Measurements from ENCODE around the gene SLC15A1.

SLC15A1 gene, protein sequence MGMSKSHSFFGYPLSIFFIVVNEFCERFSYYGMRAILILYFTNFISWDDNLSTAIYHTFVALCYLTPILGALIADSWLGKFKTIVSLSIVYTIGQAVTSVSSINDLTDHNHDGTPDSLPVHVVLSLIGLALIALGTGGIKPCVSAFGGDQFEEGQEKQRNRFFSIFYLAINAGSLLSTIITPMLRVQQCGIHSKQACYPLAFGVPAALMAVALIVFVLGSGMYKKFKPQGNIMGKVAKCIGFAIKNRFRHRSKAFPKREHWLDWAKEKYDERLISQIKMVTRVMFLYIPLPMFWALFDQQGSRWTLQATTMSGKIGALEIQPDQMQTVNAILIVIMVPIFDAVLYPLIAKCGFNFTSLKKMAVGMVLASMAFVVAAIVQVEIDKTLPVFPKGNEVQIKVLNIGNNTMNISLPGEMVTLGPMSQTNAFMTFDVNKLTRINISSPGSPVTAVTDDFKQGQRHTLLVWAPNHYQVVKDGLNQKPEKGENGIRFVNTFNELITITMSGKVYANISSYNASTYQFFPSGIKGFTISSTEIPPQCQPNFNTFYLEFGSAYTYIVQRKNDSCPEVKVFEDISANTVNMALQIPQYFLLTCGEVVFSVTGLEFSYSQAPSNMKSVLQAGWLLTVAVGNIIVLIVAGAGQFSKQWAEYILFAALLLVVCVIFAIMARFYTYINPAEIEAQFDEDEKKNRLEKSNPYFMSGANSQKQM

DNA sequence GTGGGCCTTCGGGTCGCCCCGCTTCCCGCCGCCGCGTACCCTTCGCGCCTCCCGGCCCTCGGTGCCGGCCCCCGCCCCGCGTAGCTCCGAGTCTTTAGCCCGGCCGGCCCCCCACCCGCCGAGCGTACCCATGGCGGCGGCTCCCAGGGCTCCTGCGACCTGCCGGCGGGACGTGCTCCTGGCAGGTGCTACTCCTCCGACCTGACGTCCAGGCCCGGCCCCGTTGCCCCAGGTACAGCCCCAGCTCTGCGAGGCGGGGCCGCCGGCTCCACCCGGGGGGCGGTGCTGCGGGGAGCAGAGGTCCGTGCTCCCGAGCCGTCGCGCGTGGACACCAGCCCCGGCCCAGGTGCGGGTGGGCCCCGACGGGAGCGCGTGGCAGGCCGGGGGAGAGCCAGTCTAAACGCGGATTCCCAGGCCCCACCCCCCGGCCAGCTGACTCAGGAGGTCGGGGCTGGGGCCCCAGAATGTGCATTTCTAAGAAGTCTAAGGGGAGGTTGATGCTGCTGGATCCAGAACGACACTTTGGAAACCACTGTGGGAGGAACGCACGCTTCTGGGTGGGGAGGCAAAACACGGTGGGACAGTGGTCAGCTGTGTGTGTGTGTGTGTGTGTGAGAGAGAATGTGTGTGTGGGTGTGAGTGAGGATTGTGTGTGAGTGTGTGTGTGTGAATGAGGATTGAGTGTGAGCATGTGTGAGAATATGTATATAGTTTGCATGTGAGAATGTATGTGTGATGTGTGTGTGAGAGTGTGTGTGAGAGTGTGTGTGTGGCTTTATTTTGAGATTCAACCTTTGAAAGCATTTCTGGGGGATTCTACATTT lies at the start of gene SLC15A1:
Gene SLC15A1 (minus strand): TSS at position 206 of the 824 bp plus-strand sequence. CDS start 74 bp downstream, at position 132.
- DNase-seq: no peak

DNA sequence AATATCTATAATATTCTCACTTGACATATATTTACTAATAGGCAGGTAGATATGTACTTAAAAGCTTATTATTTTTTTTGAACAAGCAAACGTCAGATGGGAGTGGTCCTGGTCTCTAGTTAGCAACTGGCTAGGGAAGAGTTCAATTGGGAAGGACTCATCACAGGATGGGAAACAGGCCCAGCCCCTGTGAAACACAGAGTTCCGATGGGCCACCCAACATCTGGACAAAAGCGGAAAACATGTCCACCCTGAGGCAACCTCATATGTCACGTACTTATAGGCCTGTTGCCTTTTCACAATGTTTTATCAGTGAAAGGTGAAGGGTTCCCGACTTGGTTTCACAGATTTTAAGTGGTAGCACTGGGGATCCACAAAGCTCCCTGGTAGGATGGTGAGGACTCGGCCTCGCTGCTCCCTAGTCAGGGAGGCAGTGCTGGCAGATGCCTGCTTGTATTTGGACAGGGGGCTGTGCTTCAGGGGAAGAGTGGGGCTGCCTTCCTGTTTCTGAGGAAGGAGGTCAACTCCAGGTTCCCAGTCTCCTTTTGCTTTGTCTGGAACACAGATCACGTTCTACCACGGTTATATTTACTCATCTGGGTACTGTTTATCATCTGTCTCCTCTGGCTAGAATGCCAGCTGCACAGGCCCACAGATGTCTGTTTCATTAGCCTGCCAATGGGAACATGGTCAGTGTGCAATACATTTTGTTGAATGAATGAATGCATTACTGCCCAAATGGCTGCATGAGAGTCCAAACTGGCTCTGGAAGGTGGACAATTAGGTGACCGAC lies 49.4 kb upstream of the SLC15A1 start:
- no peak for DNase-seq

DNA sequence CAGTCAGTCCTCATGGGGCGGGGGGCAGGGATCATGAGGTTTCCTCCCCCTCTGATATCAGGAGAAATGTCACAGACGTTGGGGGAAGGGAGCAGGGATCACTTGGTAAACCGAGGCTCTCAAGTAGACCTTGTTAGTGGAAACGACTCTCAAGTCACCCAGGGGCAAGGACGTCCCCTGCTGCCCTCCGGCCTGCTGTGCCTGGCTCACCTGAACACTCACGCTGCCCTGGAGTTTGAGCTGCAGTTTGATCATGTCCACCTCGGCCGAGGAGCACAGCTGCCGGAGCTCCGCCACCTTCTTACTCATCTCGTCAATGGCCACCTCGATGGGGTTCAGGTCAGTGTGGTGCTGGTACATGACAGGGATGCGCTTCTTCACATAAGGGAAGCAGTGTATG lies 47.6 kb upstream of the SLC15A1 start:
- no peak for DNase-seq

GRCh38 chr13:98798849-98799645 lies 46.6 kb upstream of the SLC15A1 start:
- DNase-seq: no peak

DNA sequence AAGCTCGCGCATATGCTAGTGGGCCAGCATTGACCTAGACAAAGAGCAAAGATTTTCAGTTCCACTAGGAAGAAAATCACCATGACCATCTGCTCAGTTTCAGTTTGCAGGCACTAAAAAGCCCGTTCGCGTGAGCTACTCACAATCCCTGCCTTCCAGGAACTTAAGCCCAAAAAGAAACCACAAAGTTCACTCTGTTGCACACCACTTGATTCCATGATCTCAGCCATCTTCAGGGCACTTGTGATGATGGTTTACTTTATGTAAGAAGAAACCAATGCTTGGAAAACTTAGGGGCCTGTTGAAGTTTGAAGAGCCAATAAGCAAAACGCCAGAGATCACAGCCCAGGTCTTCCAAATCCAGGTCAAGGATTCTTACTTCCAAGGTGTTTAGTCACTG lies 45.0 kb upstream of the SLC15A1 start:
- DNase-seq: no peak

- no peak for DNase-seq
Observed at GRCh38 chr13:98796798-98797197, 44.3 kb upstream of the SLC15A1 start.

GRCh38 chr13:98796191-98796590 lies 43.7 kb upstream of the SLC15A1 start:
- no peak for DNase-seq

GRCh38 chr13:98795220-98795619 lies 42.7 kb upstream of the SLC15A1 start:
- DNase-seq: no peak

DNA sequence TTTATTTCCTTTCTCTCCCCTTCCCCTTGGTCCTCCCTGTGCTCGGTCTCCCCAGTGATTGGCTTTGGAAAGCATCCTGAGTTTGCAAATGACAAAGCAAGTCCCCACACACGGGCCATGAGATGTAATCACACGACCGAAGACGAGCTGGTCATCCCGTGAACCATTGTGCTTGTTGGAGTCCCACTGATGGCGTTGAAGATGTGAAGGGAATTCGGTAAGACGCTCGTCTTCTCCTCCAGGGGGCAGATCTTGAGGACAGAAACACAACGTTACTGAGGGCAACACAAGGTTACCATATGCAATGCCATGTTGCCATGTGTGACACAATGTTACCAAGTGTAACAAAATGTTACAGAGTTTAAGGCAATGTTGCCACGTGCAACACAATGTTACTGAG lies 42.0 kb upstream of the SLC15A1 start:
- DNase-seq: no peak

- DNase-seq: no peak
Observed at GRCh38 chr13:98792785-98793495, 40.5 kb upstream of the SLC15A1 start.

DNA sequence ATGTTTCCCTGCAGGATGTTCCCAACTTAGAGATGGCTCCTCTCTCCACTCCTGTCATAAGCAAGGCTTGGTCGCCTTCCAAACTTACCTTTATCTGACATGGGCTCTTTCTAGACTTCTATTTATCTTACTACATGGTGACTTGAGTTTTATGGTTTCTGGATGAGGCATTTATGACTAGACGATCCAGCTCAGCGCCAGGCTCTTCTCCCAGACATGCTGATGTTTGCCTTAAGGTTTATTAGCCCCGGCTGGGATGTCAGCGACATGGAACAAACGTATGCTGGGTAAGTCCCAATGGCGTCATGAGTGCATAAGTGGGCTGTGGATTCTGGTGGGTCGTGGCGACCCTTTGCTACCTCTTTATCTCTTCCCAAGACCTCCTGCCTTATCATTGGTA lies 39.8 kb upstream of the SLC15A1 start:
- DNase-seq: no peak

DNA sequence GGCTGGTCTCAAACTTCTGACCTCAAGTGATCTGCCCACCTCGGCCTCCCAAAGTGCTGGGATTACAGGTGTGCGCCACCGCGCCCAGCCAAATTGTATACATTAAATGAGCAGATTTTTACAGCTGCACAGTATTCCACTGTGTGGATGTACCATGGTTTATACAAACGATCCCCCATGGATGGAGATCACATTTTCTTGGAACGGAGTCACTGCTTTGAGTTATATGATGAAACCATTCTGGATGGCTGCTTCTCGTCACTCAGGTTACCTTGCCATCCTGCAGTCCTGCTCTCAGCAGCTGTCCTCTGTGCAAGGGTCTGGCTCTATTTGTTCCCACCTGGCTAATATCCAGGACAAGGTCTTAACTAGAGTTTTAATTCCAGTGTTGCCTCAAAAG lies 39.1 kb upstream of the SLC15A1 start:
- DNase-seq: no peak

DNA sequence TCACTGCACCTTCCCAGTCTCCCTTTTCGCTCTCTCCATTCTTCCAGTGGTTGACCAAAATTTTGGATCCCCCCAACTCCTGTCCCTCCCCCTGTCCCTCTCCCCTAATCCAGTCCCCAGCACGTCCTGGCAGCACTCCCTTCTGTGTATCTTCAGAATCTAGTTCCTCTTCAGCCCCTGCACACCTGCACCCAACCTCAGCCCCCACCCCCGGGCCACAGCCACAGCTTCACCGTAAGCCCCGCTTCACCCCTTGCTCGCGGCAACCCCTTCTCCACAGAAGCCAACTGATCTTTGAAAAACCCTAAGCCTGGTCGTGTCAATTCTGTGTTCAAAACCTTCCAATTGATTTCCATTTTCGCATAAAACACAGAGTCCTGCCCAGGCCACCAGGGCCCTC lies 35.5 kb upstream of the SLC15A1 start:
- no peak for DNase-seq

GRCh38 chr13:98787173-98787572 lies 34.7 kb upstream of the SLC15A1 start:
- DNase-seq: no peak

- DNase-seq: no peak
Observed at GRCh38 chr13:98786023-98786422, 33.6 kb upstream of the SLC15A1 start.

DNA sequence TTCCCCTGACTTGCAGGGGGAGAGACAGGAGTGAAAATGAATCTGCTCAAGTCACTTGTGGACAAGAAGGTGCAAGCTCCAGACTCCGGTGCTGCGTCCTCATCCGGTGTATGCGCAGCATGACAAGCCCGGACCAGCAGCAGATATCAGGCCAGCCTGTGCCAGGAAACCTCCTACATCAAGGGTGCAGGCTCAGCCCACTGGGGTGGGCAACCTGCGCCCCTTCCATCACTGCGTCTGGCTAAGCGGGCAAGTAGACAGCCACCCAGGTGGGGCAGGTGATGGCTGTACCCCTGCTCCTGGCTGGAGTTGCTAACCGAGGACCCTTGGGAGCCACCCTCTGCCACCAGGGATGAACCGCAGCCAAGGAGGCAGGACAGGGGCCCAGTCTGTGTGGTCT lies 32.9 kb upstream of the SLC15A1 start:
- DNase-seq: no peak

DNA sequence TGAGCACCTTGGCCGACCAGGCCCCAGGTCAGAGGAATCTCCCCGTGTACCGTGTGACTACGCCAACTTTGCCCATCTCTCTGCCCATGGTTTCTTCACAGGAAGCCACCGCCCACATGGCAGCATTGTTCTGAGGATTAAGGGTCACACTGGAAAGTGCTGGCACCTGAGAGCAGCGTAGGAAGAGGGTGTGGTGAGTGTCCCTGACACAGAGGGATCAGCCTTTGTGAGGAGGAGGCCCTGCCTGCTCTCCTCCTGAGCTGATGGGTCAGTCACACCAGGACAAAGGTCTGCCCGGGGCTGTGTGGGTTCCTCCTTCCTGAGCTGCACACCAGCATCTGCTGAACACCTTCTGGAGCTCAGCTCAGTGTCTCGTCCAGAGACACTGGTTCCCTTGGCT lies 32.2 kb upstream of the SLC15A1 start:
- DNase-seq: no peak

DNA sequence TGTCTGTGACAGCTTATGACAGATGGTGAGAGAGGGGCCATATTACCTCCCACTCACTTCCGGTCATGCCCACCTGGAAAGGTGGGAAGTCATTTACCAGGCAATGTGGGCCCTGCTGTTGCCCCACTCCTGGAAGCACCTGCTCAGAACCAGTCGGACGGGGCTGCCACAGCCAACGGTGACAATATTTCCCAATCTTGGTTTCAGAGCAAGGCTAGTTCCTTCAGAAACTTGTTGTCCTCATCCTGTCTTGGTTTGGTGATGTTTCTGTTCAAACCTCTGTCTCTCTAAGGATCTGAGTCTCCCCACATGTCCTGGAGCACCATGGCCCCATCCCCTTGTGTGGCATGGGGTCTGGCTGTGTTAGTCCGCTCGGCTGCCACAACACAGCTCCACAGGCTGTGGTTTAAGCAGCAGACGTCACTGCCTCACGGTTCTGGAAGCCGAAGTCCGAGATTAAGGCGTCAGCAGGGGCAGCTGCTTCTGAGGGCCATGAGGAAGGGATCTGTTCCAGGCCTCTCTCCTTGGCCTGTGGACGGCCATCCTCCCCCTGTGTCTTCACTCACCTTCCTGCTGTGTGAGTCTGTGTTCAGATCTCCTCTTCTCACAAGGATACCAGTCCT lies 31.5 kb upstream of the SLC15A1 start:
- no peak for DNase-seq

GRCh38 chr13:98782654-98783053 lies 30.2 kb upstream of the SLC15A1 start:
- DNase-seq: no peak

DNA sequence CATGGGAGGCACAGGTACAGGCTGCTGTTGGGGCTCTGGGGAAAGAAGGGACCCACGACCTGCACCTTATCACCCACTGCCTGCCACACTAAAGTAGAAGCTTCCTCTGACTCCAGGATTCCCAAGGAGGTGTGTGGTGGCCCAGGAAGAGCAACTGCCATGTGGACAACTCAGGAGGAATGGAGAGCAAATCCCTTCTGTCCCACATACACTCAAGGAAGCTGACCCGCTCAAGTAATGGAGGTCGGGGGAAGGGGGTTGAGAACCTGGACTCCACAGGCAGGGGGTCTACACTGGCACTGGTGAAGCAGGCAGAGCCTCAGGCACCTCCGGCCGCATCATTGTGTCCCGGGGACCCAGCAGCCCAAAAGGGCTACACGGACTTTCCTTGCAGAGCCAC lies 29.4 kb upstream of the SLC15A1 start:
- no peak for DNase-seq

- no peak for DNase-seq
Observed at GRCh38 chr13:98781470-98781869, 29.0 kb upstream of the SLC15A1 start.

Data from CD4-positive, alpha-beta T cell treated with Interleukin-12 subunit alpha and Interleukin-12 subunit beta, for 1 hour (primary cell).